Effector CD4-positive, alpha-beta T cell (primary cell): ENCODE results near the gene DNAJC12.
"Not testable (repeated sequence)": the region's sequence is repeated elsewhere in the genome, so short reads cannot be mapped to it uniquely, and the experiment has no call there.

Experiments used
- DNase-seq: peaks from one replicate; pipeline ENCODE4 v3.0.0-alpha.2; 2020

The DNAJC12 gene

DNA sequence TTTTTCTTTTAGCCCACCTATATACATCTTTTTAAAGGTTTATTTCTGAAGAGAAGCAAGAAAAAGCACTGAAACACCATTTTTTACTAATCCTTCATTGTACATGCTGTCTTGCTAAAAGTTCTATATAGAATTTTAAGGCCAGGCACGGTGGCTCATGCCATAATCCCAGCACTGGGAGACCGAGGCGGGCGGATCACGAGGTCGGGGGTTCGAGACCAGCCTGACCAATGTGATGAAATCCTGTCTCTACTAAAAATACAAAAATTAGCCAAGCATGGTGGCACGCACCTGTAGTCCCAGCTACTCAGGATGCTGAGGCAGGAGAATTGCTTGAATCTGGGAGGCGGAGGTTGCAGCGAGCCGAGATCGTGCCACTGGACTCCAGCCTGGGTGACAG is 1.5 kb upstream of the DNAJC12 start:
- DNase-seq, result not testable (repeated sequence)

DNA sequence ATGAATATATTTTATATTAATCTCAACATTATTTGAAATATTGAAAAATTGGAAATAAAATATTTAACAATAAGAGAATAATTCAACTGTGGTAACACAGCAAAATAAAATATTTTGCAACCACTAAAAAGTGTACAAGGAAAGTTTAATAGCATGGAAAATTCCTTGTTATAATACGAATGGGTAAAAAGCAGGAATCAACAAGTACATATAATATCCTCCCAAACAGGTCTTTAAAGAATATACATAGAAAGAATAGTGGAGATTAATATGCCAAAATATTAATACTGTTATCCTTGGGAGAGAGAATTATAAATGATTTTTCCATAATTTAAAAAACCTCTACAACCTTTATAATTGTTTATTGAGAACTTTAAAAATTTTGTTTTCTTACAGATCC is 1.0 kb downstream of the DNAJC12 start:
- no peak for DNase-seq

DNA sequence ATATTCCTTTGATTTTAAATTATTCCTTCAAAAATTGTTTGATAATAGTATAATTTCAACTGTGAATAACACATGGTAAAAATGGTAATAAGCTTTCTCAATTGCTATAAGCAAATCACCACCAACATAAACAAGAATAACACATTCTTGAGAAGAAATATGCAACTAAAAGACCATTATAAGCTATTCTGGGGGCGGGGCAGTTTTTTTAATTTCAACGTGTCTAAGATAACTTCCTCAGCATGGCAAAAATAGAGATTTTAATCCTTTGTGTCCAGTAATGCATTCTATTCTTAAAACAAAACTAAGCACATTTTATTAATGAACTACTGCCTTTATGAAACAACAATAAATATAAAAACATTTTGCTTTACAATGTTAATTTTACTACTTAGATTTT is 1.5 kb downstream of the DNAJC12 start:
- DNase-seq, result no peak

DNA sequence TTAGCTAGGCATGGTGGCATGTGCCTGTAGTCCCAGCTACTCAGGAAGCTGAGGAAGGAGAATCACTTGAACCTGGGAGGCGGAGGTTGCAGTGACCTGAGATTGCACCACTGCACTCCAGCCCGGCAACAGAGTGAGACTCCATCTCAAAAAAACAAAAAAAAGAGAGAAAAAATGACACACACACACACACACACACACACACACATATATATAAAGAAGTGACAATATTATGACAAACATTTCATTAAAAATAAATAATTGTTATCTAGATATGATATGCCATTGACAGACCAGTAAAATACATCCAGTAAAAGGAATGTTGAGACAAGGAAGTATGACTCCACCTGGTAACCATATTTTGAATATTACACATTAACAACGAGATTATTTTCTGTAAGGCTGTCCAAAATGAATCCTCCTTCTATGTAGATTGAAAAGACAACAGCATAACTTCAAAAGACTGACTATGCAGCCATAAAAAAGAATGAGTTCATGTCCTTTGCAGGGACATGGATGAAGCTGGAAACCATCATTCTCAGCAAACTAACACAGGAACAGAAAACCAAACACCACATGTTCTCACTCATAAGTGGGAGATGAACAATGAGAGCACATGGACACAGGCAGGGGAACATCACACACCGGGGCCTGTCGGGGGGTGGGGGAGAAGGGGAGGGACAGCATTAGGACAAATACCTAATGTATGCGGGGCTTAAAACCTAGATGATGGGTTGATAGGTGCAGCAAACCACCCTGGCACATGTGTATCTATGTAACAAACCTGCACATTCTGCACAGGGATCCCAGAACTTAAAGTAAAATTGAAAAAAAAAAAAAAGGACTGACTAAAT is 2.2 kb downstream of the DNAJC12 start:
- not testable (repeated sequence) for DNase-seq

DNA sequence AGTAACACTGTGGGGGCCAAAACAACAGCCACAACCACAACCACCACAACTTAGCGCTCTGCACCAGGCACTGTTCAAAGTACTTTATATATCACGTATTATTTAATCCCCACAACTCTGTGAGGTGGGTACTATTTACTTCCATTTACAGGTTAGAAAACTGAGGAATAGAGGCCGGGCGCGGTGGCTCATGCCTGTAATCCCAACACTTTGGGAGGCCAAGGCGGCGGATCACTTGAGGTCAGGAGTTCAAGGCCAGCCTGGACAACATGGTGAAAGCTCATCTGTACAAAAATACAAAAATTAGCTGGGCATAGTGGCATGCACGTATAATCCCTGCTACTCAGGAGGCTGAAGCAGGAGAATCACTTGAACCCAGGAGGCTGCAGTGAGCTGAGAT is 3.6 kb downstream of the DNAJC12 start:
- DNase-seq, result no peak

DNA sequence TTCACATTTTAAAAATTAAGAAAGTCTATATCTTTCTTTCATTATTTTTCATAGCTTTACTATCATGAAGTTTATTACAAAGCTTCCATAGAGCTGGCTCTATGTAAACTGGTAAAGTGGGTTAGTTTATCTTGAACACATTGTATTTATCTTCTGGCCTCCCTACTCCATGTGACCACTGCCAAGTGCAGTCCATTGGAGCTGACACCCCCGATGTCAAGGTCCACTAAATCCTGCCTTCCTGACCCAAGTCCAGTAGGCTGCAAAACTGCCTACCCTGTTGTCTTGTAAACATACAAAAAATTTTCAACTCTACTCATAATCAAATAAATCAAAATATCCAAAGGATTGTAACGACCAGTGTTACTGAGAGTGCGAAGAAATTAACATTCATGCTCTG is 10.2 kb downstream of the DNAJC12 start:
- DNase-seq, result no peak

DNA sequence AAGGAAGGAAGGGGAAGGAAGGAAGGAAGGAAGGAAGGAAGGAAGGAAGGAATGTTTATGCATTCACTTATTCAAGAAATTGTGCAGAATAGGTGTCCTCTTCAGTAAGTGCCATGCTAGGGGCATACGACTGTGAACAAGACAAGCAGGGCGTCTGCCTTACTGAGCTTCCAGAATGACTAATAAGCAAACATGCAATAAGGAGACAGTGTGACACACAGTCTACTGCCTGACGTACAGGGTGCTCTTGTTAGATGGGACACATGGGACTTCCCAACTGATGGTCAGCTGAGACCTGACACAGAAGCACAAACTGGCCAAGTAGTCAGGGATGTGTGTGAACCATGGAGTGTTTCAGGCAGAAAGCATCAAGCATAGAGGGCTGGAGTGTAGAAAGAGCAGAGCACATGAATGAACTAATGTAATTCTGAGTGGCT is 18.2 kb downstream of the DNAJC12 start:
- no peak for DNase-seq

DNA sequence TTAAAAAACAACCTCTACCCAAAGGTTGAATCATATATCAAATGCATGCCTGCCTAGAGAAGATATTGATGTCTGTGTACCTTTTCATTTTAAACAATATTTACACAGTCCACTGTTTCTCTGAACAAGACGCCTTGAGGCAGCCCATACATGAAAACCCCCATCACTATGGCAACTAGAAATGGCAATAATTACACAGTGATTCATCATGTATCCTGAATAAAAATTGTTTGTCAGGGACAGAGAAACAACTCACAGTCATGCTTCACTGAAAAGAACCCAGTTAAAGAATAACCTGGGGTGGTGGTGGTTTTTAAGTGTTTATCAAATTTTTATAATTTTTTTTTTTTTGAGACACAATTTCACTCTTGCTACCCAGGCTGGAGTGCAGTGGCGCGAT is 19.7 kb downstream of the DNAJC12 start:
- DNase-seq, result no peak

DNA sequence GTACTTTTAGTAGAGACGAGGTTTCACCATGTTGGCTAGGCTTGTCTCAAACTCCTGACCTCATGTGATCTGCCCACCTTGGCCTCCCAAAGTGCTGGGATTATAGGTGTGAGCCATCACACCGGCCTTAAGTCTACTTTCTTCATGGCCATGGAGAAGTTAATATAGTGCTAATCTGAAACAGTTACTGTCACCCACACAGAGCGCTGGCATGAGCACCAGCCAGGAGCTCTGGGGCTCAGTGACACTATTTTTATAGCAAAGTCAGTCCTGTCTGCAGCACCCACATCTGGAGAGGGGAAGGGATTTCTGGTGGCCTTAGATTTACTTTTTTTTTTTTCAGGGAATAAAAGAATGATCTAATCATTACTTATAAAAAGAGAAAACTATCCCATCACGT is 21.3 kb downstream of the DNAJC12 start:
- DNase-seq, result no peak

DNA sequence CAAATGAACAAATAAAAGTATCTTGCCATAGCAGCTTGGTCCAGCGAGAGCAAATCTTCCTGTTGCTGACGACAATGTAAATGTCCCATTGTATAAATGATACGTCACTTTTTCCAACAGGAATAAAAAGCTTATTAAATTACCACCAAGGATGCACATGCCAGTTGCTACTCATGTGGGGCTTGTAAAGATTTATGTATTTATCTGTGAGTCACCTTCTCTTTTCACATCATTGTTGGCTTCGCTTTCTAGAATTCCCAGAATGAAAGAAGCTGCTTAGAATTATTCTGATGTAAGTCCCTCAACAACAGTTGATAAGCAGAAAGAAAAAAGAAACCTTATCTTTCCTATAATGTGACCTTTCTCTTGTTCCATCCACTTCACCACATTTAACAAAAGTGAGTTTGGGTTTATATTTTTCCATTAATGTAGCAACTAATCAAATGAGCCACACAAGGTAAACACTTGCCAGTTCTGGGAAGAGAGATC is 22.4 kb downstream of the DNAJC12 start:
- DNase-seq, result no peak

DNA sequence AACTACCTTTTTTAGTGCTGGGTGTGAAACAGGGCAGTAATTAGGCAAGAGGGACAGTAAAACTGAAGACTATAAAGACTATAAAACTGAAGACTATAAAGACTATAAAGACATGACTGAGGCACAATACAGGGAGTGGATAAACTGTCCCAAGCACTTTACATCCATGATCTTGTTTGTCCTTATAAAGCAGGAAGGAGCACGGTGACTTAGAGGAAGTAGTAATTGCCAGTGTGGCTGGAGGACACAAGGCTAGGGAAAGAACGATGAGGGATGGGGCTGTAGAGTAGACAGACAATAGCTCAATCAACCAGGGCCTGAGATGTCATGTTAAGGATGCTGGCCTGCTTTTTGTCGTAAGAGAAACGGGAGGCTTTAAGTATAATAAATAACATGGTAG is 26.0 kb downstream of the DNAJC12 start:
- DNase-seq, result no peak

DNA sequence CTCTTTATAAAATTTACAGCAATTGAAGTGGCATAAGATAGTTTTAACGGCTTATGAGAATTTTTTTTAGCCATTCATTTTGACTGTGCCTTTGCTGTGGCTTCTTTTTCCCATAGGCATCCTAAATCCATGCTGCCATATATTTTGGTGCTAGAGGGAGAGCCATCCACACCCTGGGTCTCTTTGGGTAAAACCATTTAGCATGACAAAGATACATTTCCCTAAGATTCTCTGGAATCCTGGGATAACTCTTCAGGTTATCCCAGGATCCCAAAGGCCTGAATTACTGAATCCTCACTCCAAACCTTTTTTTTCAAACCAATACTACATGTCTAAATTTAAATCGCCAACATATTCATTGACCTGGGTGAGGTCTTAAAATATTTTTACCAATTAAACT is 28.9 kb downstream of the DNAJC12 start:
- no peak for DNase-seq

DNA sequence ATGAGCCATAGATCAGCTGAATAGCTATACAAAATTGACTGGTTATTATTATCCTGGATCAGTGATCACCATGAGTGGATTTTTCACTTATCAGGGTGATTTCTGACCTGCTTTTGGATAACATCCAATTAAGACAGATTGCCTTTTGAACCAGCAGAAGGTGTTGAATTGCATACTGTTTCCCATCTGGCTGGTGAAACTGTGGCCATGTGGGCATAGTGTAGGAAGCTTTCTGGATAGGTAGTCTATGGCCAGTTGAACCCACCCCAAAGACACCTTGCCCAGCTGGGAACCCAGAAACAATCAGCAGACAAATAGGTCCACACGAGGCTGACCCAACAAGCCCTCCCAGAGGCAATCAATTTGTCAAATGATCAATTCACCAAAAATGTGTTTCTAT is 29.3 kb downstream of the DNAJC12 start:
- no peak for DNase-seq

DNA sequence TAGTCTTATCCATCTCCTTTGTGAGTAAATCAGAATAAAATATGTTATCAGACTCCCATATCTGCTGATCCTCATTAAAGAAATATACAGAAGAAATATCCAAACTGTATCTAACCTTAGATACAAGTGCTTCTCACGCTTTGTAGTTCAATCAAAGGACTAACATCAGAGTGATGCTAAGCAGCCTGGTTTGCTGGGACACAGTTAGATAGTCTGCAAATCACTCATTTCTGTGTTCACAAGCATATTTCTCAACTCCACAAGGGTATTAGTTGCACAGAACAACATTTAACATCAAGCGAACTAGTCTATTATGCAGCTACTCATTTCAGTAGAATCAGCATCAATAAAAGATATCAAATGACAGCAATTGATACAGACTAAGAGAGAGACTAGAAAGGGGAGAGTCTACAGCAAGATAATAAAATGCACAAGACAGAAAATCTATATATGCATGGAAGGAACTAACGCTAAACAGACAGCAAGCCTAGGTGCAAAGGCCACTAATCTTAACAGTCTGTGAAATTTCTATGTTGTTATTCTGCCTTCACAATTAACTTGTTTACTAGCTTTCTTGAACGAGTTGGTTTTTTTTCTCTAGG is 30.0 kb downstream of the DNAJC12 start:
- DNase-seq, result no peak

DNA sequence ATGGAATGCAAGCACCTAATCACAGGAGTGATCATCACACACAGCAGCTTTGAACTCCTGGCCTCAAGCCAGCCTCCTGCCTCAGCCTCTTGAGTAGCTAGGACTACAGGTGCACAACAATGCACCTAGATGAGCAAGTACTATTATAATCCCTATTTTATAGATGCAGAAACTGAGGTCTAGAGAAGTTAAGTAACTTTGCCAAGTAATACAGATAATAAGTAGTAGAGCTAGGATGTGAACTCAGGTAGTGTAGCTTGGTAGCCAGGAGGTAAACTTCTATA is 33.7 kb downstream of the DNAJC12 start:
- DNase-seq, result no peak

DNA sequence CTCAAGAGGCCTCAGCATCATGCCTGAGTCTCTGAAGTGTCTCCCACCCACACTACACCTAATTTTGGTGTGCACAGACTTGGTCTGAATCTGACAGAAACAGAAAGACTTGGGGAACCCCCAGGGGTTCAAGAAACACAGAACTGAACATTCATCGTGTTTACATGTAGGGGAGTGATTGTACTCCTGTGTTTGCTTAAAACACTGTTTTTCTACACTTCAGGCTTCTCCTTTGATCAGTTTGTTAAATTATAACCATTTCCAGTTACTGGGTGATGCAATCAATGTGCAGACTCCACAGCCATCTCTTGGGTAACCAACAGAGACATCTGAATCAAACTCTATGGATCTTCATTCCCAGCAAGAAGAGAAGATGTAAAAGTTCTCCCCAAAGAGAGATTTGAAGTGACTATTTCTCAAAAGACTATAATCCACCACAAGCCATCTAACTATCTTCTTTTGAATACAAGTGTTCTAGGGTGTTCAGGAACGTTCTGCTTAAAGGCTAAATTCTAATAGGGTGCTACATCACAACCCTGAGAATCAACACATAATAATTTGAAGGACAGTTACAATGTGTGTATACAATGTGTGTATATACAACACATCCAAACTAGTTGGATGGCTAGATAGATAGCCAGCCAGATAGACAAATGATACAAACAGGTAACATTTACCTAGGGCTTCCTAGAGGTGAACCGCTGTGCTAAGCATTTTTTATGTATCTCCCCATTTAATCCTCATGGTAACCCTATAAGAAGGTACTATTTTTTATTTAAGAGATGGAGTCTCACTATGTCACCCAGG is 34.2 kb downstream of the DNAJC12 start:
- DNase-seq, result no peak

DNA sequence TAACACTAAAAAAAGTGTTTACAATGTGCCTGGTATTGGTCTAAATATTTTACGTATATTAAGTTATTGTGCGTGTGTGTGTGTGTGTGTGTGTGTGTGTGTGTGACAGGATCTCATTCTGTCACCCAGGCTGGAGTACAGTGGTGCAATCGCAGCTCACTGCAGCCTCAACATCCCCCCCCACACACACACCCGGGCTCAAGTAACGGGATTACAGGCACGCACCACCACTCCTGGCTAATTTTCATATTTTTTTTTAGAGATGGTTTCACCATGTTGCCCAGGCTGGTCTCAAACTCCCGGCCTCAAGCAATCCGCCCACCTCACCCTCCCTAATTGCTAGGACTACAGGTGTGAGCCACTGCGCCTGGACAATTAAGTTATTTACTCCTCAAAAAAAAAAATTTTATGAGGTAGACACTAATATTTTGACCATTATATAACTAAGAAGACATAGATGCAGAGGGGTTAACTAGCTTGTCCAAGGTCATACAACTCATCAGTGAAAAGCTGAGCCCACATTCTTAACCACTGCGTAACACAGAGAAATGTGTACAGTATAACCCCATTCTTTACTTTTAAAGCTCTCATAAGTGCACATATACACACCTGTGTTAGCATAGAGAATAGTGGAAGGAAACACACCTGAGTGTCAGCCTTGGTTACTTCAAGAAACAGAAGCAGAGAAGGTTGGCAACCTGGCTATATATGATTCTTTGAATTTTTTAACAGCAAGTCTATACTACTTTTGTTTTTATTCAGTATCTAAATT is 35.0 kb downstream of the DNAJC12 start:
- no peak for DNase-seq

DNA sequence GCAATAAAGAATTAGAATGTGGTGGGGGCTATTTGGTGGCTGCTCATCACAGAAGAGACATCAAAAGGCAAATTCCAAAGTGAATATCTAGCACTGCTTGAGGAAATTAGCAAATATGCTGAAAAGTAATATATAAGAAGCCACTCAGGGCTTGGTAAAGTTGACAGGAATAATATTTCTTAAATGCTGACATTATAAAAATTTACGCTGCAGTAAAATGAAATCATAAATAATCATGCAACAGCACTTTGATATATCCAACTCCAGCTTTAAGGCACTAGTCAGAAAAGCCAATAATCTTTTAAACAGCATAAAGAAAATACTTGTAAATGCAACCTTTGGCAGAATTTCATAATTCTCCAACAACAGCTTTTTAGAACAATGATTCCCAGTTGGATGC is 36.9 kb downstream of the DNAJC12 start:
- DNase-seq, result no peak

DNA sequence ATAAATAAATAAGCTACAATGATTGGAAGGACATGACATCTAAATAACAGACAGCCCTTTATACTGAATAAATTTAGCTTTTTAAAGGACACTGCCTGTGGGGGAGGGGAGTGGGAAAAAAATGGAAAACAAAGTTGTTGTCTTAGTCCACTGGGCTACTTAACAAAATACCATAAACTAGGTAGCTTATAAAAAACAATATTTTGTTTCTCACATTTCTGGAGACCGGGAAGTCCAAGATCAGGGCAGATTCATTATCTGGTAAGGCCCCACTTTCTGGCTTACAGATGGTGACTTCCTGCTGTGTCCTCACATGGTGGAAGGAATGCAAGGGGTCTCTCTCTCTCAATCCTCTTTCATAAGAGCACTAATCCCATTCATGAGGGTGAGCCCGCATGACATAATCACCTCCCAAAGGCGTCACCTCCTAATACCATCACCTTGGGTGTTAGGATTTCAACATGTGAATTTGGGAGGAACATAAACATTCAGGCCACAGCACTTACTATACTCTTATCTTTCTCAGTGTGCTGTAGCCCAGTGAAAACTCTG is 43.0 kb downstream of the DNAJC12 start:
- no peak for DNase-seq

DNA sequence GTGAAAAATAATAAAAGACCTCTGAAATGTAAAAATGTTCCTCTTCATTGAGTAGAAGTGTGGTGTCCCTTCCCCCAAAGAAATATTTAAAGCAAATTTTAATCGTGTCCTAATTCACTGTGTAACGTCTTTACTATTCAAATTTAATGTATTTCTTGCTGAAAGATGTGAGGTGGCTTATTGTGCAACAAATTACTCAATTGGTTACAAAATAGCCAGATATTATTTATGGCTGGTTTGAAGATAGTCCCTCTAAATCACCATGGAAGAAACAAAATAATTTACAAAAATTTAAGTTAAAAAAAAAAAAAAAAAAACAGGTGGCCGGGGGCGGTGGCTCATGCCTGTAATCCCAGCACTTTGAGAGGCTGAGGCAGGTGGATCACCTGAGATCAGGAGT is 43.7 kb downstream of the DNAJC12 start:
- no peak for DNase-seq

DNA sequence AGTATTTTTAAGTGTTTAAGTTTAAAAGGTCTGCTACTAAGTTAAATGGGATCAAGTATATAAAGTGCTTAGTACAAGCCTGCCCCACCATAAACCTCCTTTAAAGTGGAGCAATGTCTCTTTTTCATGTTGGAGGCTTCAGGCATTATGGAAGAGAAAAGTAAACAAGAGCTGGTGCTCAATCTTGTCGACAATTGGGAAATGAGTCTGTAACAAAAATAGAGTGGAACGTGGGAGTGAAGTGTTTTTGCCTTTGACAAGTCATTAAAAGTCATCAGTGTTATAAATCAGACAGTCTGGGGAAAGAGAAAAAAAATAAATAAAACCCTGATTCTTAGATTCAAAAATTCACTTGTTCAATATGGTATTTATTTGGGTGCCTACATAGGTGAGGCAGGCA is 44.7 kb downstream of the DNAJC12 start:
- DNase-seq, result no peak

DNA sequence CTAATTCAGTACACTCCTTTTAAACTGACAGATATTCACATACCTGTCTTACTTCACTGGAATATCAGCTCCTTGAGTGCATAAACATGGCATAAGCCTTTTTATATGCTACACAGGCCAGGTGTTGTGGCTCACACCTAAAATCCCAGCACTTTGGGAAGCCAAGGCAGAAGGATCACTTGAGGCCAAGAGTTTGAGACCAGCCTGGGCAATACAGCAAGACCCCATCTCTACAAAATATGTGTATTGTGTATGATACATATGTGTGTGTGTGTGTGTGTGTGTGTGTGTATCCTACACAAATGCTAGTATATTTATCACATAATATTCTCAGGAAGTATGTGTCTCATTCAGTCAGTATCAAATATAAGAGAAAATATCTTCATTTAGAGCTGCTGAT is 45.3 kb downstream of the DNAJC12 start:
- no peak for DNase-seq
